Tibial artery (tissue), 4 donors: Measurements from ENCODE around the gene MACF1.

ENCODE experiments used
- DNase-seq, 2 donors: peaks; one replicate each; pipeline ENCODE4 v3.0.0-alpha.2; 2019
- H3K27ac ChIP-seq, 2 donors: fragments of 200-600 bp; sonication (generic) in 1 of 2; 1 replicate in 1 of 2; 2 replicates in 1 of 2; pipeline ENCODE4 v1.5.1; 2018 to 2019; ENCODE audit warnings: mild to moderate bottlenecking in 1 of 2
- H3K27me3 ChIP-seq, 2 donors: fragments of 200-600 bp; sonication (generic) in 1 of 2; one replicate each; pipeline versions ENCODE4 v1.5.1 to v1.6.0; 2016 to 2019
- H3K36me3 ChIP-seq, 3 donors: fragments of 200-600 bp; sonication (generic) in 2 of 3; one replicate each; pipeline ENCODE4 v1.5.1; 2016 to 2019; ENCODE audit warnings: mild to moderate bottlenecking in 2 of 3
- H3K4me1 ChIP-seq, 4 donors: fragments of 200-600 bp; sonication (generic) in 2 of 4; 1 replicate in 3 of 4; 2 replicates in 1 of 4; pipeline ENCODE4 v1.5.1; 2016 to 2019
- H3K4me3 ChIP-seq, 2 donors: fragments of 200-600 bp; sonication (generic) in 1 of 2; 1 replicate in 1 of 2; 2 replicates in 1 of 2; pipeline ENCODE4 v1.5.1; 2018 to 2019; ENCODE audit warnings: mild to moderate bottlenecking in 2 of 2
- H3K9me3 ChIP-seq, 3 donors: fragments of 200-600 bp; sonication (generic) in 1 of 3; one replicate each; pipeline ENCODE4 v1.5.1; 2016 to 2019
- CTCF ChIP-seq, 2 experiments: fragments of 200-600 bp in 1 of 2; fragments of 450-650 bp in 1 of 2; IDR thresholded peaks; one replicate each; pipeline ENCODE4 v1.5.1; 2017 to 2019; ENCODE audit warnings: antibody characterized with exemption in 2 of 2, mild to moderate bottlenecking in 1 of 2, moderate library complexity in 1 of 2
- intact Hi-C: fragments of 100-400 bp; cut with DNase I; formaldehyde crosslinking; loops from one replicate; pipeline ENCODE4 v1.15.0; 2023; ENCODE audit warnings: low total_unique reads

Gene MACF1

DNA sequence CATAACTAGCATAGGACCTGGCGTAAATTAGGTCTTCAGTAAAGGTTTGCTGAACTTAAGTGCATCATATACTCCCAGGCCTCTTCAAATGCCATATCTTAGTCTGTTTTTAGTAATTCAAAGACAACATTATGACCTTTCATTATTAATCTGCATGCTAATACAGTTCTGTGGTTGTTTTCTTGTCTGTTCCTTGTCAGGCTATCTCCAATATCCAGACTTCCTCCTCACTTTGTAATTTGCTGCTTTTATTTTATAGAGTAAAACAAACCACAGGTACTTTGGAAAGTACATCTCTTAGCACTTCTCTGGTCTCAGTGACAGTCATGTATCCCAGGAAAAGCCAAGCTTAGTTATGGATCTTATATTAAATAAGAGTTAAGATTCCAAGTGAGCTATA lies 221.9 kb downstream of the MACF1 start:
- Histone ChIP-seq H3K27ac (peak overlapping the region in 1 of 2 donors; percentile 33), H3K4me3 (no peak overlapping the region), H3K9me3 (no peaks in the 10 kb centered on the region), H3K36me3 (peaks cover 37 to 85% (median 63%) of the 10 kb centered on the region in 3 donors), H3K27me3 (no peaks in the 10 kb centered on the region), H3K4me1 (peaks cover 0 to 40% (median 8%) of the 10 kb centered on the region in 4 donors)
- no peak for DNase-seq
- intact Hi-C loops: no loop called here
- no peak for TF ChIP-seq CTCF (IDR thresholded peaks at IDR 0.05)

GRCh38 chr1:39427374-39427773 lies 222.9 kb downstream of the MACF1 start:
- H3K27ac ChIP-seq: peak overlapping the region; percentile 20 to 33
- no peak overlapping the region for H3K4me3 ChIP-seq
- TF ChIP-seq CTCF (IDR thresholded peaks at IDR 0.05): no peak
- intact Hi-C loops: no loop called here
- no peaks in the 10 kb centered on the region for H3K27me3 ChIP-seq
- DNase-seq: no peak
- H3K4me1 ChIP-seq: peaks cover 0 to 34% (median 5%) of the 10 kb centered on the region in 4 donors
- H3K9me3 ChIP-seq: no peaks in the 10 kb centered on the region
- H3K36me3 ChIP-seq: peaks cover 38 to 87% (median 69%) of the 10 kb centered on the region in 3 donors

DNA sequence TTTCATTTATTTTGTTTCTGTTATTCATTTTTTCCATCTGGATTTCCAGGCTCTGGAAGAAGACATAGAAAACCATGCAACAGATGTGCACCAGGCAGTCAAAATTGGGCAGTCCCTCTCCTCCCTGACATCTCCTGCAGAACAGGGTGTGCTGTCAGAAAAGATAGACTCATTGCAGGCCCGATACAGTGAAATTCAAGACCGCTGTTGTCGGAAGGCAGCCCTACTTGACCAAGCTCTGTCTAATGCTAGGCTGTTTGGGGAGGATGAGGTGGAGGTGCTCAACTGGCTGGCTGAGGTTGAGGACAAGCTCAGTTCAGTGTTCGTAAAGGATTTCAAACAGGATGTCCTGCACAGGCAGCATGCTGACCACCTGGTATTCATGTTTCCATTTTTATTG lies 223.4 kb downstream of the MACF1 start:
- H3K36me3 ChIP-seq: peaks cover 40 to 87% (median 70%) of the 10 kb centered on the region in 3 donors

GRCh38 chr1:39431927-39432326 lies 227.4 kb downstream of the MACF1 start:
- H3K4me1 ChIP-seq: peaks cover 0 to 19% (median 4%) of the 10 kb centered on the region in 4 donors
- DNase-seq: no peak
- H3K27me3 ChIP-seq: no peaks in the 10 kb centered on the region
- no peak overlapping the region for H3K27ac ChIP-seq
- H3K36me3 ChIP-seq: peaks cover 61 to 93% (median 88%) of the 10 kb centered on the region in 3 donors
- no peak for TF ChIP-seq CTCF (IDR thresholded peaks at IDR 0.05)
- intact Hi-C loops: loop anchor here (10.0 kb wide), 1 partner anchor 117 kb away; no protein-coding TSS in a partner anchor
- H3K4me3 ChIP-seq: no peak overlapping the region
- H3K9me3 ChIP-seq: no peaks in the 10 kb centered on the region

More for the DNA sequence above, 223.4 kb downstream of the MACF1 start:
- Histone ChIP-seq H3K4me1 (peaks cover 0 to 38% (median 5%) of the 10 kb centered on the region in 4 donors), H3K9me3 (no peaks in the 10 kb centered on the region), H3K27ac (peak overlapping the region in 1 of 2 donors; percentile 33), H3K4me3 (no peak overlapping the region), H3K27me3 (no peaks in the 10 kb centered on the region)
- DNase-seq: no peak
- no peak for TF ChIP-seq CTCF (IDR thresholded peaks at IDR 0.05)
- intact Hi-C loops: no loop called here

DNA sequence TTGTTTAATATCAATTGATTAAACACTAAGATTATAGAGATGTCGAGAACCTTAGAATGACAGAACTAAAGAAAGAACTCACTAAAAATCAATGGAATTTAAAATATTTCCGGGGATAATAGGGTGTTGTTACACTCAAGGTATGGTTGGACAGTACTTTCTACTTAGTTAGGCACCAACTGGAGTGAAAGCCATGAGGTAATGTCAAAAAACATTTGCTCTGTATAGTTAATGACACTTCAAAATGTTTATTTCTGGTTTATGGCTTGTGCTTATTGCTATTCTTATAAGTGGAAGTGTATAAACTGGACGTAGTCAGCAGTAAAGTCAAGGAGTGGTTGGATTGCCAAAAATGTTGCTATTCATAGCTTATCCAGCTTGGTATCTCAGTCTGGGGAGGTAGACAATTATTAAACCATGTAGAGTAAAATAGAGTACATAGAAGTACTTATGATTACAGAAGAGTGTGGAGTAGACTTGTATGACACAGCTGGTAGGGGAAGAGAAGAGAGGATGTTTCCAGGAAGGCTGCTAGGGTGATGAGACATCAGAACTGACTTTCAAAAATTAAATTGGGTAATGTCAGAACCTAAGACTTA lies 230.4 kb downstream of the MACF1 start:
- no peak for DNase-seq
- Histone ChIP-seq H3K27me3 (no peaks in the 10 kb centered on the region), H3K36me3 (peaks cover 75 to 97% (median 90%) of the 10 kb centered on the region in 3 donors), H3K4me3 (no peak overlapping the region), H3K9me3 (no peaks in the 10 kb centered on the region), H3K27ac (no peak overlapping the region), H3K4me1 (peaks cover 0 to 7% (median 0%) of the 10 kb centered on the region in 4 donors)
- no peak for TF ChIP-seq CTCF (IDR thresholded peaks at IDR 0.05)
- intact Hi-C loops: loop anchor here (10.0 kb wide), 1 partner anchor 120 kb away; no protein-coding TSS in a partner anchor
